Astrocyte (in vitro differentiated cells and primary cell): Measurements from ENCODE around the gene DENND4C. TPM values are rescaled to one million over a fixed set of nuclear protein-coding genes. Genes with fewer than 3 reads are reported as not detected.

ENCODE experiments used
- DNase-seq: peaks from one replicate; pipeline ENCODE4 v3.0.0-alpha.2; 2010; ENCODE audit warnings: low read depth
- FAIRE-seq: peaks from 2 replicates; lab custom pipeline; 2011; peaks lifted over from hg19 to GRCh38; lab: Jason Lieb, UNC
- H2AFZ ChIP-seq: 2 replicates; pipeline ENCODE4 v1.6.0; 2012; ENCODE audit warnings: low read depth, low read length, inconsistent platforms
- H3K27ac ChIP-seq: 2 replicates; pipeline ENCODE4 v1.5.1; 2011; ENCODE audit warnings: low read depth, low read length, inconsistent platforms
- H3K27me3 ChIP-seq: 2 replicates; pipeline ENCODE4 v1.6.0; 2011; ENCODE audit warnings: low read length, inconsistent platforms; ENCODE audit not compliant: insufficient read depth
- H3K36me3 ChIP-seq: 2 replicates; pipeline ENCODE4 v1.5.1; 2011; ENCODE audit warnings: low read length, inconsistent platforms; ENCODE audit not compliant: insufficient read depth
- H3K4me1 ChIP-seq: 2 replicates; pipeline ENCODE4 v1.5.1; 2011; ENCODE audit warnings: low read length, inconsistent platforms; ENCODE audit not compliant: insufficient read depth
- H3K4me2 ChIP-seq: 2 replicates; pipeline ENCODE4 v1.6.0; 2012; ENCODE audit warnings: low read length, inconsistent platforms
- H3K4me3 ChIP-seq: 2 replicates; pipeline ENCODE4 v1.5.1; 2011; ENCODE audit warnings: low read depth, mild to moderate bottlenecking, low read length, inconsistent platforms; ENCODE audit not compliant: insufficient read depth
- H3K79me2 ChIP-seq: 2 replicates; pipeline ENCODE4 v1.6.0; 2012; ENCODE audit warnings: mild to moderate bottlenecking, low read length, inconsistent platforms; ENCODE audit not compliant: insufficient read depth
- H3K9ac ChIP-seq: 2 replicates; pipeline ENCODE4 v1.6.0; 2012; ENCODE audit warnings: mild to moderate bottlenecking, low read length, inconsistent platforms
- H3K9me3 ChIP-seq: 2 replicates; pipeline ENCODE4 v1.5.1; 2012; ENCODE audit warnings: low read depth, mild to moderate bottlenecking, low read length, inconsistent platforms; ENCODE audit not compliant: insufficient read depth
- H4K20me1 ChIP-seq: 2 replicates; pipeline ENCODE4 v1.6.0; 2012; ENCODE audit warnings: low read length, inconsistent platforms; ENCODE audit not compliant: insufficient read depth
- H3K27ac Mint-ChIP-seq: one replicate; pipeline ENCODE4 v1.8.0; 2021; ENCODE audit warnings: mild to moderate bottlenecking, mixed read lengths; ENCODE audit not compliant: unreplicated experiment
- H3K27me3 Mint-ChIP-seq: one replicate; pipeline ENCODE4 v1.8.0; 2021; ENCODE audit warnings: low read depth, mixed read lengths; ENCODE audit not compliant: unreplicated experiment
- H3K36me3 Mint-ChIP-seq: one replicate; pipeline ENCODE4 v1.8.0; 2021; ENCODE audit warnings: low read depth, mixed read lengths; ENCODE audit not compliant: unreplicated experiment
- H3K4me1 Mint-ChIP-seq: one replicate; pipeline ENCODE4 v1.8.0; 2021; ENCODE audit warnings: low read depth, mixed read lengths; ENCODE audit not compliant: unreplicated experiment
- H3K4me3 Mint-ChIP-seq: one replicate; pipeline ENCODE4 v1.8.0; 2021; ENCODE audit warnings: mild to moderate bottlenecking, moderate library complexity, mixed read lengths; ENCODE audit not compliant: unreplicated experiment
- H3K9me3 Mint-ChIP-seq: one replicate; pipeline ENCODE4 v1.8.0; 2021; ENCODE audit warnings: mild to moderate bottlenecking, mixed read lengths; ENCODE audit not compliant: unreplicated experiment
- EZH2 ChIP-seq: IDR thresholded peaks from 2 replicates; pipeline ENCODE4 v1.6.1; 2012; ENCODE audit warnings: mild to moderate bottlenecking, low read length, inconsistent platforms; ENCODE audit not compliant: insufficient read depth
- total RNA-seq: library from RNA; stranded (reverse); gene quantifications from 2 replicates; pipeline ENCODE4 v1.2.1, GENCODE V29; 2021
- TF ChIP-seq, protein P1 (sequence below): IDR thresholded peaks from 2 replicates; pipeline ENCODE4 v1.5.1; 2011; ENCODE audit warnings: low read depth, mild to moderate bottlenecking, inconsistent platforms, low read length, moderate library complexity; ENCODE audit not compliant: insufficient read depth

The DENND4C gene
- total RNA-seq, 1 donor from 2014 or later = 19.6 TPM

DNA sequence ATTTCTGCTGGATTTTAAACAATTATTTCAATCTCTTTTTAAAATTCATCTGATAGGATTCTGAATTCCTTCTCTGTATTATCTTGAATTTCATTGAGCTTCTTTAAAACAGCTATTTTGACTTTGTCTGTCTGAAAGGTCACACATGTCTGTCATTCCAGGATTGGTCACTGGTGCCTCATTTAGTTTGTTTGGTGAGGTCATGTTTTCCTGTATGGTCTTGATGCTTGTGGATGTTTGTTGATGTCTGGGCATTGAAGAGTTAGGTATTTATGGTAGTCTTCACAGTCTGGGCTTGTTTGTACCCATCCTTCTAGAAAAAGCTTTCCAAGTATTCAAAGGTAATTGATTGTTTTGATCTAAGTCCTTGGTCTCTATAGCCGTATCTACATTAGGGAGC is 39.1 kb downstream of the DENND4C start:
- no peaks in the 10 kb centered on the region for H3K36me3 ChIP-seq
- Mint-ChIP-seq H3K4me1 (peaks cover 10% of the 10 kb centered on the region), H3K4me3 (no peak overlapping the region), H3K27me3 (no peaks in the 10 kb centered on the region), H3K36me3 (peaks cover 2% of the 10 kb centered on the region), H3K27ac (no peak overlapping the region), H3K9me3 (peaks cover 4% of the 10 kb centered on the region)
- H3K79me2 ChIP-seq = peaks cover 57% of the 10 kb centered on the region
- H2AFZ ChIP-seq = no peak overlapping the region
- no peak for TF ChIP-seq EZH2
- TF ChIP-seq, protein P1, sequence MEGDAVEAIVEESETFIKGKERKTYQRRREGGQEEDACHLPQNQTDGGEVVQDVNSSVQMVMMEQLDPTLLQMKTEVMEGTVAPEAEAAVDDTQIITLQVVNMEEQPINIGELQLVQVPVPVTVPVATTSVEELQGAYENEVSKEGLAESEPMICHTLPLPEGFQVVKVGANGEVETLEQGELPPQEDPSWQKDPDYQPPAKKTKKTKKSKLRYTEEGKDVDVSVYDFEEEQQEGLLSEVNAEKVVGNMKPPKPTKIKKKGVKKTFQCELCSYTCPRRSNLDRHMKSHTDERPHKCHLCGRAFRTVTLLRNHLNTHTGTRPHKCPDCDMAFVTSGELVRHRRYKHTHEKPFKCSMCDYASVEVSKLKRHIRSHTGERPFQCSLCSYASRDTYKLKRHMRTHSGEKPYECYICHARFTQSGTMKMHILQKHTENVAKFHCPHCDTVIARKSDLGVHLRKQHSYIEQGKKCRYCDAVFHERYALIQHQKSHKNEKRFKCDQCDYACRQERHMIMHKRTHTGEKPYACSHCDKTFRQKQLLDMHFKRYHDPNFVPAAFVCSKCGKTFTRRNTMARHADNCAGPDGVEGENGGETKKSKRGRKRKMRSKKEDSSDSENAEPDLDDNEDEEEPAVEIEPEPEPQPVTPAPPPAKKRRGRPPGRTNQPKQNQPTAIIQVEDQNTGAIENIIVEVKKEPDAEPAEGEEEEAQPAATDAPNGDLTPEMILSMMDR = no peak
- no peak overlapping the region for H3K4me2 ChIP-seq
- H3K27ac ChIP-seq = no peak overlapping the region
- no peak for DNase-seq
- no peak overlapping the region for H3K9ac ChIP-seq
- no peaks in the 10 kb centered on the region for H3K27me3 ChIP-seq
- no peak overlapping the region for H3K4me3 ChIP-seq
- peaks cover 62% of the 10 kb centered on the region for H4K20me1 ChIP-seq
- no peaks in the 10 kb centered on the region for H3K9me3 ChIP-seq
- FAIRE-seq = no peak
- no peaks in the 10 kb centered on the region for H3K4me1 ChIP-seq

DNA sequence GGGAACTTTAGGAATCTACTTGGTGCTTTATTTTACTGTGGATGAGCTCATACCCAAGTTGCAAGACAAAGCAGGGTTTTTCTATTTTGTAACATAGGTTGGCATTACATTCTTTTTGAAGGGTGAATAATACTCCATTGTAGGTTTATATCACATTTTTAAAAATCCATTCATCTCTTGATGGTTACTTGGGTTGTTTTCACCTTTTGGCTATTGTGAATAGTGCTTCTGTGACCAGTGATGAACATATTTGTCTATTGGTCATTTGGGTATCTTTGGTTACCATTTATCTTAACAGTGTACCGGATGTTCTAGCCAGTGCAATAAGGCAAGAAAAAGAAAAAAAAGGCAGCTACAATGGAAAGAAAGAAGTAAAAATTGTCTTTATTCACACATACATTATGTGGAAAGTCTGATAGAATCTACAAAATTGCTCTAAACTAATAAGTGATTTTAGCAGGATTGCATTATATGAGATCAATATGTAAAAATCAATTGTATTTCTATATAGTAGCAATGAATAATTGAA is 40.0 kb downstream of the DENND4C start:
- H3K4me3 Mint-ChIP-seq = no peak overlapping the region
- Histone ChIP-seq H3K4me3 (no peak overlapping the region), H3K27ac (no peak overlapping the region), H3K4me2 (no peak overlapping the region), H3K9ac (no peak overlapping the region), H2AFZ (no peak overlapping the region), H3K9me3 (no peaks in the 10 kb centered on the region), H3K4me1 (no peaks in the 10 kb centered on the region), H3K36me3 (no peaks in the 10 kb centered on the region), H4K20me1 (peaks cover 56% of the 10 kb centered on the region), H3K27me3 (no peaks in the 10 kb centered on the region), H3K79me2 (peaks cover 56% of the 10 kb centered on the region)
- H3K36me3 Mint-ChIP-seq = peaks cover 2% of the 10 kb centered on the region
- no peak for FAIRE-seq
- no peaks in the 10 kb centered on the region for H3K27me3 Mint-ChIP-seq
- no peak for DNase-seq
- H3K27ac Mint-ChIP-seq = no peak overlapping the region
- peaks cover 4% of the 10 kb centered on the region for H3K9me3 Mint-ChIP-seq
- TF ChIP-seq, protein P1 = no peak
- no peak for TF ChIP-seq EZH2
- H3K4me1 Mint-ChIP-seq = peaks cover 10% of the 10 kb centered on the region

DNA sequence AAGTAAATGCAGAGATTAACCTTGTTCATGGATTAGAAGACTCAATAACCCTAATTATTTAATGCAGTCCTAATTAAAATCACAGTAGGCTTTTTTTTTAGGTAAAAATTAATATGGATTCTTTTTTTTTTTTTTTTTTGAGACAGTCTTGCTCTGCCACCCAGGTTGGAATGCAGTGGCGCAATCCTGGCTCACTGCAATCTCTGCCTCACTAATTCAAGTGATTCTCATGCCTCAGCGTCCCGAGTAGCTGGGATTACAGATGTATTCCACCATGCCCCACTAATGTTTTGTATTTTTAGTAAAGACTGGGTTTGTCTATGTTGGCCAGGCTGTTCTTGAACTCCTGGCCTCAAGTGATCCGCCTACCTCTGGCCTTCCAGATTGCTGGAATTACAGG is 40.6 kb downstream of the DENND4C start:
- TF ChIP-seq EZH2 = no peak
- TF ChIP-seq, protein P1 = no peak
- no peaks in the 10 kb centered on the region for H3K9me3 ChIP-seq
- peaks cover 58% of the 10 kb centered on the region for H4K20me1 ChIP-seq
- H3K4me1 ChIP-seq = no peaks in the 10 kb centered on the region
- no peaks in the 10 kb centered on the region for H3K27me3 ChIP-seq
- H3K36me3 Mint-ChIP-seq = peaks cover 2% of the 10 kb centered on the region
- peaks cover 4% of the 10 kb centered on the region for H3K9me3 Mint-ChIP-seq
- no peak overlapping the region for H3K4me2 ChIP-seq
- no peak overlapping the region for H3K4me3 Mint-ChIP-seq
- no peak overlapping the region for H2AFZ ChIP-seq
- H3K27ac ChIP-seq = no peak overlapping the region
- DNase-seq = no peak
- H3K9ac ChIP-seq = no peak overlapping the region
- no peaks in the 10 kb centered on the region for H3K36me3 ChIP-seq
- no peak for FAIRE-seq
- no peak overlapping the region for H3K27ac Mint-ChIP-seq
- no peaks in the 10 kb centered on the region for H3K27me3 Mint-ChIP-seq
- peaks cover 62% of the 10 kb centered on the region for H3K79me2 ChIP-seq
- H3K4me1 Mint-ChIP-seq = peaks cover 10% of the 10 kb centered on the region
- H3K4me3 ChIP-seq = no peak overlapping the region
